Myometrial cell (primary cell): ENCODE data around the gene ZFP82. TPM values are rescaled to one million over a fixed set of nuclear protein-coding genes. Genes with fewer than 3 reads are reported as not detected.

Experiments used
- total RNA-seq: library from RNA; depleted of rRNA; stranded (reverse); fragments of >200 nt; gene quantifications from 2 replicates; pipeline ENCODE4 v1.2.3, GENCODE V29; 2015

ZFP82 gene
- 1.4 and 5.5 TPM in 2 replicates for total RNA-seq

DNA sequence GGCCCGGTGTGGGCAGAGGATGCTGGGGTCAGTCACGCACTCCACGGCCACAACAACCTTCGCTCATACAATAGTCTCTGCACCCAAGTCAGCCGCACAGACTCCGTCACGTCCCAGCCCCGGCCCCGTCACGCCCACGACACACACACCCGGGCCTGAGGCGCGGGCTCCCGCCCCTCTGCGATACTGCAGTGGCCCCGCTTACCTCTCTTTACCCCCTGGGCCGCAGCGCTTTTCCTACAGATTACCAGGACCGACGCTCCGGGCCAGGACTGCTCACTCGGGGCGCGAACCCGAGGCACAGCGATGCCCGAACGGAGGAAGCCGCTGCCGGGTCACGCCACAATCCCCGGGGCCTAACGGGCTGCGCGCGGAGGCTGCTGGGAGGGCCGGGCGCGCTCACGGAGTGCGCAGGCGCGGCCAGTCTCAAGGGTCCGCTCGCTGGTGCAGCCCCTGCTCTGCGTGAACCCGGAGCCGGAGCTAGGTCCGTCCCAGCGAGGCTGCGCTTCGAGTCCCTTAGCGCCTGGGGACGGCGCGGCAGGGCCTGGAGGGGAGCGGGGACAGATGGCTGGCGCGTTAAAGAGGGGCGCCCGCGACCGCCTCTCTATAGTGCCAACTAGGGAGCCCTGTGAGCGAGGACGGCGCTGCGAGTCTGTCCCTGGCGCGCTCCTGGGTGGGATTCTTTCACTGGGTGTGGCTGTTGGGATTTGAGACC is at the start of gene ZFP82:
TSS of gene ZFP82 (minus strand) at position 358 of the 715 bp plus-strand sequence. CDS start 8,855 bp downstream, outside the sequence.

DNA sequence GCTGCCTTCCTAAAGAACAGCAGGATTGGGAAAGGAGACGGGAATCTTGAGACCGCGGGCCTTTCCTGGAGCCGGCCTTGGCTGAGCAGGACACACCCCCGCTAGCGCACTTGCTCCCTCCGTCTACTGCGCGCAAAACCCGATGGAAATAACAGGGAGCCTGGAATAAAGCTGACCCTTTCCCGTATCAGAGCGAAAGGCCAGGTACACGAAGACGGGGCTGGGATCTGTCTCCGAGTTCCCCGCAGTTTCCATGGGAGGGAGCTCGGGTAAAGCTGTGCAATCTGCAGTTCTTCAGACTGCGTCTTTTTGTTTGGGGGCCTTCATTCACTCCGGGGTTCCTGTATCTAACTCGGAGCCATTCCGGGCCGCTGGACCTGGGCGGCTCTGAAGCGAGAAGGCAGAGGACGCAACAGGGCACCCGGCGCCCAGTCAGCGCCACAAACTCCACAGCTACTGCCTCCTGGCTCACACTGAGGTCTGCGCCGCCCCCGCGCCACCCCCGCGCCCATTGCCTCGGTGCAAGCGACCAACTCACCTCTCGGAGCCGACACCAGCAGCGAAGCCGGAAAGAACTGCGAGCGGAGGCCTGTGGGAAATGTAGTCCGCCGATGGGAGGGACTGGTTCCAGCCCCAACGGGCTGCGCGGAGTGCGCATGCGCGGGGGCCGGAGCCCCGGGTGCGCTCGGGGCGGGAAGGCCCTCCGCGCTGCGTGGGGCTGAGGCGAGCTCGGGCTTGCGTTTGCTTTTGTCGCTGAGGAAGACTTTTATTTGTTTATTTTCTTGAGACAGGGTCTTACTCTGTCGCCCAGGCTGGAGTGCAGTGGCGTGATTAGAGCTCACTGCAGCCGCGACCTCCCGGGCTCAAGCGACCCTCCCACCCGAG is 39.6 kb downstream of the ZFP82 start, which contains the start of gene ZFP14:
TSS of gene ZFP14 (minus strand) at position 577 of the 885 bp plus-strand sequence. CDS start 11,309 bp downstream, outside the sequence.

Other genes with a start within 250 kb of the ZFP82 start
- 0.29 and 1.6 TPM in 2 replicates for gene ZNF565, start 204.0 kb downstream of the ZFP82 start, total RNA-seq
- gene ZNF146, start 203.5 kb downstream of the ZFP82 start, total RNA-seq = 49.3 and 53.2 TPM in 2 replicates
- gene ZFP14, start 39.4 kb downstream of the ZFP82 start, total RNA-seq = 0.89 and 1.2 TPM in 2 replicates
- gene ZNF566, start 70.9 kb upstream of the ZFP82 start, total RNA-seq = 2.3 and 3.0 TPM in 2 replicates
- gene ZNF260, start 109.6 kb upstream of the ZFP82 start, total RNA-seq = 4.0 and 6.0 TPM in 2 replicates
- 4.6 and 5.8 TPM in 2 replicates for gene ZNF529, start 154.6 kb upstream of the ZFP82 start, total RNA-seq
- 8.1 and 9.6 TPM in 2 replicates for gene ZNF382, start 186.7 kb upstream of the ZFP82 start, total RNA-seq
- 4.0 and 6.0 TPM in 2 replicates for gene ZNF461, start 248.2 kb upstream of the ZFP82 start, total RNA-seq